ENCODE measurements around the gene RPS6KA2.

The RPS6KA2 gene

GRCh38 chr6:166613027-166613426 lies 14.0 kb downstream of the RPS6KA2 start:
- DNase-seq: no peak

- DNase-seq: no peak
Measured at GRCh38 chr6:166612471-166612881, 14.6 kb downstream of the RPS6KA2 start.

GRCh38 chr6:166611631-166612030 lies 15.4 kb downstream of the RPS6KA2 start:
- no peak for DNase-seq

- DNase-seq: no peak
Measured at GRCh38 chr6:166610069-166610468, 17.0 kb downstream of the RPS6KA2 start.

- DNase-seq: no peak
Measured at GRCh38 chr6:166608774-166609173, 18.3 kb downstream of the RPS6KA2 start.

DNA sequence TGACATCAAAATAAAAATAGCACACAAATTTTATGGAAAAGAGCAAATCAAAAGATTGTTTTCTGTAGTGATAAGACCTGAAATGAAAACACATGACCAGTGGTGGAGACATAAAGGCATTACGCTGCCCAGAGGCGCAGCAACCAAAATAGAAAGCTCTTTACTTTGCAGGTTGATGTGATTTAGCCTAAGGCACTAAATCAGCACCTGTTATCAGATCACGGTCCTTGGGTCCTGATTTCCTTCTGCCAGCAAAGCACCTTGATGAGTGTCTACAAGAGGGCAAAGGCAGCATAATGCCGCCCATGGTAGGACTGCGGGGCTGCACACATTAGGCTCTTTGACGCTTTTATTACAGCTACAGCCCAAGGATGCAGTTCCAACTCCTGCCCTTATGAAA lies 21.3 kb downstream of the RPS6KA2 start:
- DNase-seq: no peak

- no peak for DNase-seq
Measured at GRCh38 chr6:166604911-166605310, 22.1 kb downstream of the RPS6KA2 start.

- DNase-seq: no peak
Measured at GRCh38 chr6:166604328-166604727, 22.7 kb downstream of the RPS6KA2 start.

- DNase-seq: no peak
Measured at GRCh38 chr6:166603043-166603690, 23.9 kb downstream of the RPS6KA2 start.

DNA sequence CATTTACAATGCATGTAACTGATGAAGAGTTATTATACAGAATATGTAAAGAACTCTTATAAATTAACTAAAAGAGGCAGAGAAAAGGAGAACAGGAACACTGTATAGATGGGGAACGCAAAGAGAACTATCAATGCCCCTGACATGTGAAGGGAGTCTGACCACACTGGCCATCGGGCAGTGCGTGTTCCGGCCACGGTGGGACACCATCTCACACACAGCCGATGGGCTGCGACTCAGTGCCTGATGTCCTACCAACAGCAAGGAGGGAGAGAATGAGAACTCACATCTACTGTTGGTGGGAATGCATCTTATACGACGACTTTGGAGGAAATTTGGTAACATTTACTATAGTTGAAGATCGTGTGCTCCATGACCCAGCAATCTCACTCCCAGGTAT lies 25.1 kb downstream of the RPS6KA2 start:
- DNase-seq: no peak

DNA sequence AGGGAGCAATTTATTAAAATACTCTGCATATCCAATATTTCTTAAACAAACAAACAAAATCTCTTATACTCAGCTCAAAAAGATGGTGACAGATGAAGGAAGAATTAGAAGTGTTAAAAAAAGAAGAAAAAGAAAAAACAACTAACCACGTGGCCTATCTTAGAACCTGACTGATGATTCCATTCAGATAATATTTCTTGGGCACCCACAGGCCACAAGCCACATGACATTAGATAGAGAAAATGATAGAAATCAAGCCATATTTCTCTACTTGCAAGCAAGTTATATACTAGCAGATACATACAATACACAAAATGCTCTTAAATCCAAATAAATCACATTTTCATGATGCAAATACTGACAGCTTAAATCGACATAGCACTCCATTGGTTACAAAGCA lies 26.1 kb downstream of the RPS6KA2 start:
- DNase-seq: no peak

DNA sequence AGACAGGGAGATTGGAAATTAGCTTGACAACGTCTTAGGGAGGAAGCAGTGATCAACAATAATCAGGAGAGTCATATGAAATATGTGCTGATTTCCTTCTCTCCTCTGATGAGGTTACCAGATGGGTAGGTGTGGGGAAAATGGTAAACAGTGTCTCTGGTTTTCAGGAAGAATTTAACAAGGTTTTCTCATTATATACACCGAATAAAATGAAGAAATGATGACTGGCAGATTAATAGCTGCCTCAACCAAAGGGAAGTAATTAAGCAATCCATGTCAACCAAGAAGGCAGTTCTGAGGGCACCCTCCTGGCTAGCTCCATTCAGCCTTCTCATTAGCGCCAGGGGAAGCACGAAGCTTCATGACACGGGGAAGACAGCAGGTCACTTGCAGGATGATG lies 27.8 kb downstream of the RPS6KA2 start:
- DNase-seq: no peak

- DNase-seq: no peak
Measured at GRCh38 chr6:166598441-166599138, 28.5 kb downstream of the RPS6KA2 start.

DNA sequence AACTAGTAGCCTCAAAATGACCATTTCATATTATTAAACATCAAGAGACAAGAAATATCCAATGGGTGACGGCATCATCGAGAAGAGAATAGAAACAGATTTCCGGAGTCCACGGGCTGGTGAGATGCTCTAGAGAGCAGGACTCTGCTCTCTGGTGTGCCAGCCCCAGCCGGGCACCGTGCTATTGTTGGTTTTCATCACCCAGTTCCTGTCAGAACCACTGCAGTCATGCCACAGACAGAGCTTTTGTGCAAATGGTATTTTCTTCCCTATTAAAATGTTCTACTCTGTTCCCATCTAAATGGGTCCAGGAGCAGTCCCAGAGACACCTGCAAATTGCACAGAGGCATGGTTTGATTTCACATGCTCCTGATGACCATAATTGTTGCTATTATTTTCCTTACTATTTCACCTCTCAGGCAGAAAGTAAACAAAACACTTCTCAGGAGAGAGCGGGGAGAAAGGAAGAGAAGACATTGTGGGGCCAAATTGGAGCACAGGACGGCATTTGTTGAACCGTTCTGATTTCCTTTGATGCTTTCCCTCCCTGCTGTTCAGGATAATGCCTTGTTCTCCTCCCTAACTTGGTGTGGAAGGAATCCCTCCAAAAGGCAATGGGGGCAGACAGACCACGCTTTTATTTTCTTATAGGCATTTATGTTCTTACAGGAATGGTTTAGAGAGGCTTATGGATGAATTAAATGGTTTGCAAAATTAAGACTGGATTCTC lies 29.2 kb downstream of the RPS6KA2 start:
- DNase-seq: no peak

GRCh38 chr6:166596776-166597507 lies 30.1 kb downstream of the RPS6KA2 start:
- DNase-seq: no peak

- DNase-seq: no peak
Measured at GRCh38 chr6:166595949-166596348, 31.1 kb downstream of the RPS6KA2 start.

- no peak for DNase-seq
Measured at GRCh38 chr6:166595061-166595780, 31.8 kb downstream of the RPS6KA2 start.

DNA sequence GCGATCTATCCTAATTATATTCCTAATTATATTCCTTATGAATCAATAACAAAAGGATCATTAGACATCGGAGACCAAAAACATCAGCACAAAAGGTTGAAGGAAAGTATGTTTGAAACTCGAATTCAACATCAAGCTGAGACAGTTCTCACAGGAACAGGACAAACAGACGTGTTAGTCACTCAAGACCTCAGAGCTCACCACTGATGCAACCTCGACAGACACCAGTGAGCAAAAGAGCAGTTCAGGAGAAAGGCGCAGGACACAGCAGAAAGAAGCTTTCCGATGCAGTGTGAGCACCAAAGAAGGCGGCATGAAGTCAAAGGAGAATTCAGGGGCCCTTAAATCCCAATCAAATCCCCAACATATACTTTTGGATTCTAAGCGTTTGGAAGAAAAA lies 34.2 kb downstream of the RPS6KA2 start:
- DNase-seq: no peak

GRCh38 chr6:166591961-166592520 lies 35.0 kb downstream of the RPS6KA2 start:
- DNase-seq: no peak

- no peak for DNase-seq
Measured at GRCh38 chr6:166591026-166591425, 36.0 kb downstream of the RPS6KA2 start.

GRCh38 chr6:166589786-166590574 lies 37.1 kb downstream of the RPS6KA2 start:
- no peak for DNase-seq
